K562 (cell line): ENCODE results near the gene SIK1. TPM values are rescaled to one million over a fixed set of nuclear protein-coding genes. Genes with fewer than 3 reads are reported as not detected.

ENCODE experiments used
- ATAC-seq: fragments of 200-7000 bp; cut with Tn5 transposase; 3 replicates; pipeline ENCODE4 v1.9.1; 2020; ENCODE audit warnings: moderate library complexity
- BruUV-seq: library from RNA; stranded (reverse); fragments of 400-500 nt; replicated peaks from 2 replicates; lab custom pipeline; 2021; lab: Mats Ljungman, UMichigan
- CTCF ChIA-PET: fragments of 300-600 bp; formaldehyde crosslinking; extraction: SDS; loops from one replicate; lab custom pipeline; 2021; ENCODE audit warnings: low intra/inter-chr PET ratio; lab: Yijun Ruan, JAX
- POLR2A ChIA-PET: fragments of 300-600, 350-650 bp; sonication (Branson Sonifier 250); formaldehyde crosslinking; extraction: SDS; loops from one replicate; lab custom pipeline; 2021; ENCODE audit warnings: antibody characterized with exemption, inconsistent platforms; lab: Yijun Ruan, JAX
- DNase-seq, 4 experiments: peaks; one replicate each; pipeline versions ENCODE4 v3.0.0 to v3.0.0-alpha.2; 2011 to 2018; ENCODE audit warnings: low spot score in 3 of 4, mixed read lengths in 3 of 4; ENCODE audit errors: extremely low read depth in 1 of 4
- FAIRE-seq: peaks from 2 replicates; lab custom pipeline; 2011; peaks lifted over from hg19 to GRCh38; lab: Jason Lieb, UNC
- H2AFZ ChIP-seq: 2 replicates; pipeline ENCODE4 v1.6.0; 2011; ENCODE audit warnings: low read depth, low read length, control low read depth, inconsistent platforms
- H3K27ac ChIP-seq: fragments of 200-600 bp; 3 replicates; pipeline ENCODE4 v1.8.0; 2011; ENCODE audit warnings: low read depth, mild to moderate bottlenecking, control low read depth, inconsistent platforms, low read length, moderate library complexity, mixed read lengths; ENCODE audit errors: extremely low read depth
- H3K27me3 ChIP-seq, 2 experiments: fragments of 300-600 bp in 1 of 2; 2 replicates in 1 of 2; 3 replicates in 1 of 2; pipeline versions ENCODE4 v1.6.0 to v1.8.0; 2011; ENCODE audit warnings: inconsistent platforms in 2 of 2, low read length in 2 of 2, mild to moderate bottlenecking in 1 of 2, mixed read lengths in 1 of 2, moderate library complexity in 1 of 2; ENCODE audit not compliant: control insufficient read depth in 2 of 2, insufficient read depth in 2 of 2
- H3K36me3 ChIP-seq: fragments of 300-600 bp; 3 replicates; pipeline ENCODE4 v1.8.0; 2011; ENCODE audit warnings: mild to moderate bottlenecking, low read length, inconsistent platforms; ENCODE audit not compliant: control insufficient read depth, insufficient read depth
- H3K4me1 ChIP-seq, 2 experiments: fragments of 200-600 bp in 1 of 2; replicated peaks in 1 of 2; 2 replicates in 1 of 2; 3 replicates in 1 of 2; pipeline versions ENCODE4 v1.5.1 to v1.8.0; 2011; ENCODE audit warnings: inconsistent platforms in 2 of 2, low read length in 2 of 2, mild to moderate bottlenecking in 1 of 2, mixed read lengths in 1 of 2, moderate library complexity in 1 of 2; ENCODE audit not compliant: control insufficient read depth in 2 of 2, insufficient read depth in 2 of 2
- H3K4me2 ChIP-seq: 2 replicates; pipeline ENCODE4 v1.6.1; 2011; ENCODE audit warnings: low read length, control low read depth, inconsistent platforms, mixed read lengths; ENCODE audit not compliant: insufficient read depth
- H3K4me3 ChIP-seq: fragments of 200-600 bp; sonication (generic), shearing (Covaris generic); 2 replicates; pipeline ENCODE4 v1.5.1; 2016; ENCODE audit warnings: control low read depth, inconsistent platforms
- H3K79me2 ChIP-seq: fragments of 200-600 bp; 3 replicates; pipeline ENCODE4 v1.8.0; 2011; ENCODE audit warnings: low read length, inconsistent platforms; ENCODE audit not compliant: control insufficient read depth, insufficient read depth
- H3K9ac ChIP-seq, 2 experiments: 2 replicates each; pipeline versions ENCODE4 v1.6.0 to v1.6.1; 2011; ENCODE audit warnings: low read depth in 2 of 2, low read length in 2 of 2, control low read depth in 1 of 2, inconsistent platforms in 1 of 2, mild to moderate bottlenecking in 1 of 2, mixed read lengths in 1 of 2; ENCODE audit not compliant: insufficient read depth in 1 of 2
- H3K9me1 ChIP-seq: one replicate; pipeline ENCODE4 v1.6.0; 2011; ENCODE audit warnings: inconsistent platforms, mild to moderate bottlenecking, low read length, moderate library complexity; ENCODE audit not compliant: control insufficient read depth, insufficient read depth
- H3K9me3 ChIP-seq: replicated peaks from 2 replicates; pipeline ENCODE4 v1.5.1; 2011; ENCODE audit warnings: low read depth, low read length, inconsistent platforms; ENCODE audit not compliant: control insufficient read depth, insufficient read depth
- H4K20me1 ChIP-seq: replicated peaks from 2 replicates; pipeline ENCODE4 v1.6.1; 2011; ENCODE audit warnings: low read length, inconsistent platforms, mixed read lengths; ENCODE audit not compliant: control insufficient read depth, insufficient read depth
- NR1H2 ChIP-seq: sonication (generic); formaldehyde crosslinking; IDR thresholded peaks from 2 replicates; pipeline ENCODE4 v1.4.0; 2020; ENCODE audit warnings: mild to moderate bottlenecking, missing genetic modification reagents
- SMAD3 ChIP-seq: fragments of 450-650 bp; formaldehyde crosslinking; conservative IDR thresholded peaks from 2 replicates; pipeline ENCODE4 v1.4.0; 2020; ENCODE audit warnings: mild to moderate bottlenecking
- WGBS: fragments of 100-300 bp; shearing (Covaris generic); methylation state at CpG from one replicate; pipeline ENCODE4 v1.1.6; 2016; ENCODE audit warnings: low coverage, mixed read lengths; ENCODE audit not compliant: insufficient coverage; ENCODE audit errors: missing lambda C conversion rate; 5-methylcytosine and 5-hydroxymethylcytosine counted together
- in situ Hi-C: fragments of 300-500 bp; cut with MboI; formaldehyde crosslinking; loops from 4 replicates; pipeline ENCODE4 v1.15.0; 2018; ENCODE audit warnings: inconsistent platforms, mixed read lengths
- intact Hi-C: fragments of 100-400 bp; cut with micrococcal nuclease; formaldehyde crosslinking; loops from 2 replicates; pipeline ENCODE4 v1.14.2; 2022
- polyA plus RNA-seq, 8 experiments: library from polyadenylated mRNA; depleted of rRNA in 4 of 8; stranded (reverse) in 5 of 8; unstranded in 3 of 8; fragments of >200 nt; fragmentation: Nextera tagmentation in 2 of 8; fragmentation: Illumina TruSeq in 1 of 8; extraction: Ambion mirVana in 2 of 8; extraction: Trizol in 1 of 8; gene quantifications; 2 replicates each; pipeline versions ENCODE4 v1.2.1 to v1.2.3, GENCODE V29; 2011 to 2014; ENCODE audit warnings: inconsistent platforms in 1 of 8, missing spikeins in 1 of 8
- total RNA-seq, 7 experiments: library from RNA; depleted of rRNA in 6 of 7; stranded (reverse); fragments of >200 nt in 6 of 7; fragmentation: Illumina TruSeq in 2 of 7; extraction: Trizol in 2 of 7; gene quantifications; 2 replicates each; pipeline versions ENCODE4 v1.2.1 to v1.2.3, GENCODE V29; 2011 to 2021; ENCODE audit warnings: low replicate concordance in 1 of 7
- TF ChIP-seq, protein P1 (sequence below): sonication (generic); formaldehyde crosslinking; IDR thresholded peaks from 2 replicates; pipeline ENCODE4 v1.8.1; 2022; ENCODE audit warnings: missing genetic modification reagents
- TF ChIP-seq, protein P2 (sequence below), 3 experiments: fragments of 200-800 bp in 1 of 3; sonication (Bioruptor generic) in 1 of 3; sonication (generic) in 1 of 3; formaldehyde crosslinking in 1 of 3; IDR thresholded peaks; 2 replicates each; pipeline versions ENCODE4 v1.6.1 to v1.8.0; 2016 to 2022; ENCODE audit warnings: mild to moderate bottlenecking in 2 of 3, missing compliant biosample characterization in 2 of 3, missing genetic modification characterization in 2 of 3, missing genetic modification reagents in 1 of 3

Gene SIK1
- total and polyA plus RNA-seq, 9 of the 15 experiments (the other 6 are each of a cell fraction or from before 2014, with no cell fraction given), result 0.45 to 4.3 (median 1.8) TPM; not detected in 2

DNA sequence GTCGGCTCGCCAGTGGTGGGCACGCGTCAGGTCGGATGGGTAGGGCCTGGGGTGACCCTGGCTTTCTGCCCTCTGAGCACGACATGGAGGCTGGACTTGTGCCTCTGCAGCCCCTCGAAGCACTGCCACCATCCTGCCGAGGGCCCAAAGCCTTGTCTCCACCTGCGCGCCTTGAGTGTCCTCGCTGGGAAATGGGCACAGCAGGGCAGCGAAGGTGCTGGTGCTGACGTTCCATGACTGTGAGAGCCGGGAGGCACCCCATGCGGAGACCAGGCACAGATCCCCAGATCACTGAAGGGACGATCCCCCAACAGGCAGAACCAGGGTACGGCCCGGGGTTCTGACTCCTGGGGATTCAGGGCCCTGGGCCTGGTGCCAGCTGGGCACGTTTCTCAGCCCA, 60.3 kb downstream of the SIK1 start (continued):
- TF ChIP-seq, protein P1, sequence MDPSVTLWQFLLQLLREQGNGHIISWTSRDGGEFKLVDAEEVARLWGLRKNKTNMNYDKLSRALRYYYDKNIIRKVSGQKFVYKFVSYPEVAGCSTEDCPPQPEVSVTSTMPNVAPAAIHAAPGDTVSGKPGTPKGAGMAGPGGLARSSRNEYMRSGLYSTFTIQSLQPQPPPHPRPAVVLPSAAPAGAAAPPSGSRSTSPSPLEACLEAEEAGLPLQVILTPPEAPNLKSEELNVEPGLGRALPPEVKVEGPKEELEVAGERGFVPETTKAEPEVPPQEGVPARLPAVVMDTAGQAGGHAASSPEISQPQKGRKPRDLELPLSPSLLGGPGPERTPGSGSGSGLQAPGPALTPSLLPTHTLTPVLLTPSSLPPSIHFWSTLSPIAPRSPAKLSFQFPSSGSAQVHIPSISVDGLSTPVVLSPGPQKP (CRISPR knock-in tag), result no peak
- TF ChIP-seq SMAD3 (CRISPR knock-in tag), result no peak

DNA sequence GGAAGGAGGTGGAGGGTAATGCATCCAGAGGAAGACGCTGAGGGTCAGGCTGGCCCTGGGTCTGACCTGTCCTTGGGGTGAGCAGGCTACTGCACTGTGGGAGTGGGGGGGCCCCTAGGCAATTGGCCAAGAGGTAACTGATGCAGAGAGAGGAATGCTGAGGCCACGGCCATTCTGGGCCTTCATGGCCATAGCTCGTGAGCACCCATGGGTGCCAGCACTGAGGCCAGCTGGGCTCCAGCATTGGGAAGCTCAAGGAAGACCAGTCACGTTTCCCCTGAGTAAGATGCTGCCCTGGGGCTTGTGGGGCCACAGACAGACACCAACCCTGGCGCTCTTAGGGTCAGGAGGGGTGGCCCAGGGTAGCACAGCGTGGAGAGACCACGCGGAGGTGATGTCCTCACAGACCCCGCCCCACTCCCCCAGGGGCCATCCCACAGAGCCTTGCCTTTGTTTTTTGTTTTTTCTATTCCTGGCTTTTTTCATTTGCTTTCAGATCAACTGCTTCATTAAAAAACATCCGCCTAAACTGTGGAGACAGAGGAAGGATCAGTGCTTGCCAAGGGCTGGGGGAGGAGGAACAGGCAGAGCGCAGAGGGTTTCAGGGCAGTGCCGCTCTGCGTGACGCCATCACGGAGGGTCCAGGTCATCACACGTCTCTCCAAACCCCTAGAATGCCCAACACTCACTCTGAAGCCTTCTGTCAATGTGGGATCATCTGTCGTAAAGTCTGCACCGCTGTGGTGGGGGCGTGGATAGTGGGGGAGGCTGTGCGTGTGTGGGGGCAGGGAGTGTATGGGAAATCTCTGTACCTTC, 61.1 kb downstream of the SIK1 start:
- H3K27ac ChIP-seq, result no peak overlapping the region
- no peak overlapping the region for H2AFZ ChIP-seq
- ChIA-PET POLR2A (interaction anchor here (1.0 kb wide), 1 partner anchor 19 kb away, joined by 3 read pairs; no protein-coding TSS in a partner anchor), CTCF (no interaction called here)
- no peak for ATAC-seq
- BruUV-seq, result no TSS peak
- H3K9me1 ChIP-seq, result no peaks in the 10 kb centered on the region
- peaks cover 0 to 32% of the 10 kb centered on the region in 2 experiments; a peak in 3 of 5 replicates for H3K4me1 ChIP-seq
- H3K9ac ChIP-seq, result no peak overlapping the region
- 2% methylated on average over 20 of the region's 20 CpGs for WGBS
- intact Hi-C loops, result no loop called here
- H3K27me3 ChIP-seq, result peaks cover 48 to 99% of the 10 kb centered on the region in 2 experiments
- TF ChIP-seq NR1H2 (CRISPR knock-in tag), result no peak
- TF ChIP-seq, protein P2, sequence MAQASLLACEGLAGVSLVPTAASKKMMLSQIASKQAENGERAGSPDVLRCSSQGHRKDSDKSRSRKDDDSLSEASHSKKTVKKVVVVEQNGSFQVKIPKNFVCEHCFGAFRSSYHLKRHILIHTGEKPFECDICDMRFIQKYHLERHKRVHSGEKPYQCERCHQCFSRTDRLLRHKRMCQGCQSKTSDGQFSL (CRISPR knock-in tag; IDR thresholded peaks at IDR 0.05), result 0 out of 2 replicates have a peak, but pooled peaks have one; percentile 39
- TF ChIP-seq, protein P2 (tag; IDR thresholded peaks at IDR 0.05), result no peak
- H3K4me3 ChIP-seq, result no peak overlapping the region
- DNase-seq, result no peak
- peaks cover 21% of the 10 kb centered on the region; the same call in 1 of the 2 replicates for H4K20me1 ChIP-seq
- no peaks in the 10 kb centered on the region for H3K79me2 ChIP-seq
- no peaks in the 10 kb centered on the region for H3K9me3 ChIP-seq
- in situ Hi-C loops, result no loop called here
- H3K36me3 ChIP-seq, result no peaks in the 10 kb centered on the region
- FAIRE-seq, result no peak
- no peak overlapping the region for H3K4me2 ChIP-seq
